ENCODE results near the gene MEX3D. TPM values are rescaled to one million over a fixed set of nuclear protein-coding genes. Genes with fewer than 3 reads are reported as not detected.

MEX3D gene
- total and polyA plus RNA-seq, 2 of the 4 experiments (the other 2 are of a cell fraction), result 9.1 to 9.6 TPM

DNA sequence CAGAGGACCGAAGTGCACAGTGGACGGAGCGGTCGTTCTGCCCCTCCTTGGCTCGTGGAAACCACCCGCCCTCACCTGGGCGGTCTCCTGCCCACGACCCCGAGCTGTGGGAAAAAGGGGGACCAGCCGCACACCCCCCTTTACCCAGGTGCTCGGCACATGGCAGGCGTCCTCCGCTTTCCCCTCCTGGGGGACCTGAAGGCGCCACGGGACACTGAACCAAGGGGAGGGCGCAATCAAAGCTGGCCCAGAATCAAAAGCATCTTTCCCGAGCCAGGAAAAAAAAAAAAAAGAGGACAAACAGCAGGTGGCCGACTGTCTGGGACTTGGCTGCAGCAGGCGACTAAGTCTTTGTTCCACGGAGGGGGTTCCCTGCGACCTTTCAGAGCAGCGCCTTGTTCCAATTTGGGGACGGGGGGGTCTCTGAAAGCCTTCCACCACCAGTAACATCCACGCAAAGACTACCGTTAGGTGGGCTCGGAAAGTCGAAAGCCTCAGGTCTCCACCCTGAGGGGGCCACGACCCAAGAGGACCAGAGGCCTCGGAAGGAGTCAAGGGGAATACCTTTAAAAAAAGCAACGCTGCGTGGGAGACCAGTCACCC lies 23.4 kb upstream of the MEX3D start:
- Histone ChIP-seq H3K79me1 (ENCODE audit: low read depth in 1 of 2, low read length in 2 of 2) (peaks cover 8 to 61% of the 10 kb centered on the region in 2 experiments), H3K18ac (ENCODE audit: low read depth, low read length) (no peak overlapping the region; the same call in 1 of the 2 replicates), H3K9ac (ENCODE audit: low read depth, low read length) (peak overlapping the region; percentile 95), H3K56ac (ENCODE audit: extremely low read depth, insufficient read depth, low read length) (peak overlapping the region; percentile 96), H2BK5ac (ENCODE audit: low read depth, low read length, poor library complexity, severe bottlenecking) (peak overlapping the region; percentile 78), H3K4me1 (ENCODE audit: control insufficient read depth, insufficient read depth, low read length) (peaks cover 11% of the 10 kb centered on the region), H3K9me1 (ENCODE audit: insufficient read depth, low read length) (peaks cover 10% of the 10 kb centered on the region; the same call in 1 of the 2 replicates), H4K20me1 (ENCODE audit: insufficient read depth, low read length) (peaks cover 35% of the 10 kb centered on the region), H3K27ac (ENCODE audit: insufficient read depth, low read length) (peak overlapping the region; percentile 81), H2BK20ac (ENCODE audit: low read depth, low read length) (no peak overlapping the region), H2AK9ac (replicated peaks; ENCODE audit: low read depth, low read length, poor library complexity) (peak overlapping the region; percentile 100), H2AK5ac (ENCODE audit: low read depth, low read length) (peak overlapping the region; percentile 96), H3K23ac (ENCODE audit: low read depth, low read length) (peak overlapping the region; percentile 86), H3K36me3 (ENCODE audit: control insufficient read depth, insufficient read depth, low read length) (peaks cover 6% of the 10 kb centered on the region), H3K9me3 (ENCODE audit: control insufficient read depth, insufficient read depth, low read length) (no peaks in the 10 kb centered on the region), H4K8ac (ENCODE audit: low read depth in 2 of 2, low read length in 2 of 2) (peak overlapping the region; percentile 97 to 100), H2BK15ac (ENCODE audit: low read depth, low read length) (no peak overlapping the region), H2BK120ac (ENCODE audit: low read depth, low read length) (no peak overlapping the region), H3K4me2 (ENCODE audit: low read depth, low read length) (peak overlapping the region; percentile 93), H2AFZ (replicated peaks; ENCODE audit: low read length, poor library complexity) (peak overlapping the region; percentile 91), H3K4me3 (ENCODE audit: insufficient read depth, low read depth, low read length) (peak overlapping the region; percentile 61), H4K5ac (ENCODE audit: low read depth, low read length) (peak overlapping the region; percentile 58), H3K4ac (ENCODE audit: low read depth, low read length) (peak overlapping the region; percentile 97), H3K27me3 (ENCODE audit: control insufficient read depth, insufficient read depth, low read length) (no peaks in the 10 kb centered on the region), H3K14ac (replicated peaks; ENCODE audit: low read depth, low read length) (peak overlapping the region; percentile 98), H4K91ac (ENCODE audit: insufficient read depth, low read depth, low read length) (peak overlapping the region; percentile 91)
- intact Hi-C loops (cut with micrococcal nuclease), result no loop called here
- WGBS, 2 experiments (ENCODE audit: extremely low coverage in 2 of 2, insufficient read length in 1 of 2), result 0% methylated on average over 1 of the region's 31 CpGs; no CpG with 5 or more reads in 1 of the 2 experiments
- ATAC-seq (ENCODE audit: low read depth), result no peak; the same call in 1 of the 2 replicates
- no peak for DNase-seq
- dilution Hi-C loops (cut with HindIII; ENCODE audit: low sequenced_read_pairs, unreplicated experiment), result no loop called here
- TF ChIP-seq MAFK (IDR thresholded peaks at IDR 0.05; ENCODE audit: low read depth, low read length), result no peak
- TF ChIP-seq RCOR1 (IDR thresholded peaks at IDR 0.05; ENCODE audit: insufficient replicate concordance, low read length), result no peak
- 0 out of 2 replicates have a peak, but pooled peaks have one; percentile 5 for TF ChIP-seq MXI1 (IDR thresholded peaks at IDR 0.05; ENCODE audit: borderline replicate concordance, low read depth, low read length)
- TF ChIP-seq CHD1 (IDR thresholded peaks at IDR 0.05; ENCODE audit: low read depth, low read length), result 0 out of 2 replicates have a peak, but pooled peaks have one; percentile 10
- ChIA-PET POLR2A (ENCODE audit: unreplicated experiment) (no interaction called here), CTCF (interaction anchor here (0.7 kb wide), 1 partner anchor 33 kb away, joined by 3 read pairs; no protein-coding TSS in a partner anchor)
- in situ Hi-C loops (cut with MboI; ENCODE audit: low sequenced_read_pairs), result no loop called here
- BruUV-seq (replicated peaks), result no TSS peak

All from IMR-90 (cell line).